ENCODE measurements around the gene CDC25C. TPM values are rescaled to one million over a fixed set of nuclear protein-coding genes. Genes with fewer than 3 reads are reported as not detected.

Gene CDC25C
- total and polyA plus RNA-seq, 9 of the 15 experiments (the other 6 are each of a cell fraction or from before 2014, with no cell fraction given), result 19.1 to 63.7 (median 31.9) TPM

DNA sequence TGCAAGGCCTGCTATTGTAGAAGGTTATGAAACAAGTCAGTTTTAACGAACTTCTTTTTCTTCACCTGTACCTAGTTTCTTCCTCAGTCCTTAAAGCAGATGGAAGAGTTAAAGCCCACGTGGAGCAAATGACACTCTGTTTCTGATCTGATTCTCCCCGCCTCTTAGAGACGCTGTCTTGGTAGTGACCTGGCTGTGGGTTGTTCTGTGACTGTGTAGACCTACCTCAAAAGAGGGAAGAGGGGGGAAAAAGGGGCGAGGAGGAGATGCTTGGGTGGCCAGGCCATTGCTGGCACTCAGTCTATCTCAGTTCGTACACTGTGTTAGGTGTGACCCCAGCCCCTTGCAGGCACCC lies 57.8 kb downstream of the CDC25C start:
- Histone ChIP-seq H3K9ac (ENCODE audit: insufficient read depth in 1 of 2, low read depth in 2 of 2, low read length in 2 of 2) (no peak overlapping the region), H3K27ac (ENCODE audit: extremely low read depth, low read depth, low read length) (no peak overlapping the region), H3K9me1 (ENCODE audit: control insufficient read depth, insufficient read depth, low read length) (no peaks in the 10 kb centered on the region), H3K4me2 (ENCODE audit: insufficient read depth, low read length) (no peak overlapping the region), H2AFZ (ENCODE audit: low read depth, low read length) (no peak overlapping the region), H3K9me3 (replicated peaks; ENCODE audit: control insufficient read depth, insufficient read depth, low read depth, low read length) (no peaks in the 10 kb centered on the region), H3K36me3 (ENCODE audit: control insufficient read depth, insufficient read depth, low read length) (no peaks in the 10 kb centered on the region), H3K79me2 (ENCODE audit: control insufficient read depth, insufficient read depth, low read length) (no peaks in the 10 kb centered on the region), H3K27me3 (ENCODE audit: control insufficient read depth in 2 of 2, insufficient read depth in 2 of 2, low read length in 2 of 2) (peaks cover 3 to 7% of the 10 kb centered on the region in 2 experiments; a peak in 2 of 5 replicates), H3K4me3 (no peak overlapping the region), H4K20me1 (replicated peaks; ENCODE audit: control insufficient read depth, insufficient read depth, low read length) (peaks cover 5% of the 10 kb centered on the region; the same call in 1 of the 2 replicates), H3K4me1 (replicated peaks in 1 of 2; ENCODE audit: control insufficient read depth in 2 of 2, insufficient read depth in 2 of 2, low read length in 2 of 2) (peaks cover 6 to 11% of the 10 kb centered on the region in 2 experiments; a peak in 3 of 5 replicates)
- DNase-seq (ENCODE audit: extremely low read depth in 1 of 4, low spot score in 3 of 4) (no peak), ATAC-seq (no peak; the same call in 2 of the 3 replicates), FAIRE-seq (no peak)
- intact Hi-C loops (cut with micrococcal nuclease) (no loop called here), in situ Hi-C loops (cut with MboI) (no loop called here)
- WGBS (ENCODE audit: insufficient coverage, low coverage, missing lambda C conversion rate), result 35% methylated on average over 6 of the region's 6 CpGs
- ChIA-PET POLR2A (interaction anchor here (1.7 kb wide), 1 partner anchor 65 kb away, joined by 5 read pairs; the partner anchor contains the start of gene FAM53C), CTCF (ENCODE audit: low intra/inter-chr PET ratio) (no interaction called here)
- BruUV-seq (replicated peaks), result no TSS peak
- TF ChIP-seq, protein P1, sequence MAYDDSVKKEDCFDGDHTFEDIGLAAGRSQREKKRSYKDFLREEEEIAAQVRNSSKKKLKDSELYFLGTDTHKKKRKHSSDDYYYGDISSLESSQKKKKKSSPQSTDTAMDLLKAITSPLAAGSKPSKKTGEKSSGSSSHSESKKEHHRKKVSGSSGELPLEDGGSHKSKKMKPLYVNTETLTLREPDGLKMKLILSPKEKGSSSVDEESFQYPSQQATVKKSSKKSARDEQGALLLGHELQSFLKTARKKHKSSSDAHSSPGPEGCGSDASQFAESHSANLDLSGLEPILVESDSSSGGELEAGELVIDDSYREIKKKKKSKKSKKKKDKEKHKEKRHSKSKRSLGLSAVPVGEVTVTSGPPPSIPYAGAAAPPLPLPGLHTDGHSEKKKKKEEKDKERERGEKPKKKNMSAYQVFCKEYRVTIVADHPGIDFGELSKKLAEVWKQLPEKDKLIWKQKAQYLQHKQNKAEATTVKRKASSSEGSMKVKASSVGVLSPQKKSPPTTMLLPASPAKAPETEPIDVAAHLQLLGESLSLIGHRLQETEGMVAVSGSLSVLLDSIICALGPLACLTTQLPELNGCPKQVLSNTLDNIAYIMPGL (CRISPR knock-in tag; IDR thresholded peaks at IDR 0.05), result no peak
- TF ChIP-seq CEBPZ (IDR thresholded peaks at IDR 0.05; ENCODE audit: borderline replicate concordance, low read depth, low read length), result no peak
- no peak for TF ChIP-seq E4F1 (CRISPR knock-in tag; IDR thresholded peaks at IDR 0.05; ENCODE audit: borderline replicate concordance)
- no peak for TF ChIP-seq FOXK1 (CRISPR knock-in tag; IDR thresholded peaks at IDR 0.05; ENCODE audit: borderline replicate concordance)
- no peak for TF ChIP-seq IRF2 (CRISPR knock-in tag; IDR thresholded peaks at IDR 0.05)
- TF ChIP-seq RBM17 (IDR thresholded peaks at IDR 0.05; ENCODE audit: borderline replicate concordance, low read depth, low read length), result no peak
- no peak for TF ChIP-seq ZNF79 (CRISPR knock-in tag; IDR thresholded peaks at IDR 0.05; ENCODE audit: low read depth)
- no peak for TF ChIP-seq CC2D1A (IDR thresholded peaks at IDR 0.05)
- no peak for TF ChIP-seq MAZ (CRISPR knock-in tag; conservative IDR thresholded peaks at IDR 0.05 in 1 of 2, IDR thresholded peaks at IDR 0.05 in 1 of 2)
- TF ChIP-seq RB1 (IDR thresholded peaks at IDR 0.05; ENCODE audit: low read depth), result no peak
- no peak for TF ChIP-seq HMGN3 (IDR thresholded peaks at IDR 0.05; ENCODE audit: borderline replicate concordance, extremely low read depth, insufficient read length, low read depth, low read length)
- no peak for TF ChIP-seq DDX20 (tag; IDR thresholded peaks at IDR 0.05; ENCODE audit: low read depth)

Measured in K562 (cell line).